Activated B cell treated with CpG ODN at 0.5 μM for 24 hours (primary cell): ENCODE data around the gene TTC36. TPM values are rescaled to one million over a fixed set of nuclear protein-coding genes. Genes with fewer than 3 reads are reported as not detected.

Experiments used
- ATAC-seq: fragments of 200-7000 bp; cut with Tn5 transposase; one replicate; pipeline ENCODE4 v1.10.0; 2021; ENCODE audit warnings: low read depth, mild to moderate bottlenecking, moderate library complexity
- CTCF ChIA-PET: fragments of 350-600 bp; sonication (Branson Sonifier 250); formaldehyde crosslinking; loops from one replicate; lab custom pipeline; 2021; ENCODE audit warnings: antibody characterized with exemption; lab: Charles Lee
- POLR2A ChIA-PET: fragments of 350-600 bp; sonication (Branson Sonifier 250); formaldehyde crosslinking; loops from one replicate; lab custom pipeline; 2021; ENCODE audit warnings: antibody characterized with exemption; lab: Charles Lee
- DNase-seq: peaks from one replicate; pipeline ENCODE4 v3.0.0; 2022
- H3K27ac Mint-ChIP-seq: one replicate; pipeline ENCODE4 v1.8.0; 2020; ENCODE audit warnings: mixed read lengths
- H3K27me3 Mint-ChIP-seq: one replicate; pipeline ENCODE4 v1.8.0; 2021; ENCODE audit warnings: mixed read lengths
- H3K36me3 Mint-ChIP-seq: one replicate; pipeline ENCODE4 v1.8.0; 2021; ENCODE audit warnings: low read depth, mixed read lengths
- H3K4me1 Mint-ChIP-seq: one replicate; pipeline ENCODE4 v1.8.0; 2021; ENCODE audit warnings: mixed read lengths
- H3K4me3 Mint-ChIP-seq: one replicate; pipeline ENCODE4 v1.8.0; 2020; ENCODE audit warnings: mild to moderate bottlenecking, mixed read lengths
- H3K9me3 Mint-ChIP-seq: one replicate; pipeline ENCODE4 v1.8.0; 2020; ENCODE audit warnings: mixed read lengths
- intact Hi-C: fragments of 100-400 bp; cut with micrococcal nuclease; formaldehyde crosslinking; loops from one replicate; pipeline ENCODE4 v1.15.1; 2024
- total RNA-seq: library from RNA; stranded (reverse); gene quantifications from 2 replicates; pipeline ENCODE4 v1.2.3, GENCODE V29; 2022
- TF ChIP-seq, protein P1 (sequence below): fragments of 200-600 bp; IDR thresholded peaks from one replicate; pipeline ENCODE4 v1.8.0; 2022; ENCODE audit warnings: antibody characterized with exemption, mild to moderate bottlenecking

TTC36 gene
- total RNA-seq, 1 donor from 2014 or later = 0.44 TPM

DNA sequence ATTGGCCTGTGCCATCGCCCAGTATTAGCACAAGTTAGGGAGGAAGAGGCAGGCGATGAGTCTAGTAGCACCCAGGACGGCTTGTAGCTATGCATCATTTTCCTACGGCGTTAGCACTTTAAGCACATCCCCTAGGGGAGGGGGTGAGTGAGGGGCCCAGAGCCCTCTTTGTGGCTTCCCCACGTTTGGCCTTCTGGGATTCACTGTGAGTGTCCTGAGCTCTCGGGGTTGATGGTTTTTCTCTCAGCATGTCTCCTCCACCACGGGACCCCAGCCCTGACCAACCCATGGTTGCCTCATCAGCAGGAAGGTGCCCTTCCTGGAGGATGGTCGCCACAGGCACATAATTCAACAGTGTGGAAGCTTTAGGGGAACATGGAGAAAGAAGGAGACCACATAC, 8.0 kb downstream of the TTC36 start:
- Mint-ChIP-seq H3K27me3 (no peaks in the 10 kb centered on the region), H3K9me3 (no peaks in the 10 kb centered on the region), H3K4me3 (no peak overlapping the region), H3K27ac (no peak overlapping the region), H3K4me1 (peaks cover 9% of the 10 kb centered on the region), H3K36me3 (peaks cover 1% of the 10 kb centered on the region)
- DNase-seq (no peak), ATAC-seq (no peak)
- TF ChIP-seq, protein P1, sequence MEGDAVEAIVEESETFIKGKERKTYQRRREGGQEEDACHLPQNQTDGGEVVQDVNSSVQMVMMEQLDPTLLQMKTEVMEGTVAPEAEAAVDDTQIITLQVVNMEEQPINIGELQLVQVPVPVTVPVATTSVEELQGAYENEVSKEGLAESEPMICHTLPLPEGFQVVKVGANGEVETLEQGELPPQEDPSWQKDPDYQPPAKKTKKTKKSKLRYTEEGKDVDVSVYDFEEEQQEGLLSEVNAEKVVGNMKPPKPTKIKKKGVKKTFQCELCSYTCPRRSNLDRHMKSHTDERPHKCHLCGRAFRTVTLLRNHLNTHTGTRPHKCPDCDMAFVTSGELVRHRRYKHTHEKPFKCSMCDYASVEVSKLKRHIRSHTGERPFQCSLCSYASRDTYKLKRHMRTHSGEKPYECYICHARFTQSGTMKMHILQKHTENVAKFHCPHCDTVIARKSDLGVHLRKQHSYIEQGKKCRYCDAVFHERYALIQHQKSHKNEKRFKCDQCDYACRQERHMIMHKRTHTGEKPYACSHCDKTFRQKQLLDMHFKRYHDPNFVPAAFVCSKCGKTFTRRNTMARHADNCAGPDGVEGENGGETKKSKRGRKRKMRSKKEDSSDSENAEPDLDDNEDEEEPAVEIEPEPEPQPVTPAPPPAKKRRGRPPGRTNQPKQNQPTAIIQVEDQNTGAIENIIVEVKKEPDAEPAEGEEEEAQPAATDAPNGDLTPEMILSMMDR = no peak
- ChIA-PET CTCF (no interaction called here), POLR2A (no interaction called here)
- intact Hi-C loops = no loop called here

DNA sequence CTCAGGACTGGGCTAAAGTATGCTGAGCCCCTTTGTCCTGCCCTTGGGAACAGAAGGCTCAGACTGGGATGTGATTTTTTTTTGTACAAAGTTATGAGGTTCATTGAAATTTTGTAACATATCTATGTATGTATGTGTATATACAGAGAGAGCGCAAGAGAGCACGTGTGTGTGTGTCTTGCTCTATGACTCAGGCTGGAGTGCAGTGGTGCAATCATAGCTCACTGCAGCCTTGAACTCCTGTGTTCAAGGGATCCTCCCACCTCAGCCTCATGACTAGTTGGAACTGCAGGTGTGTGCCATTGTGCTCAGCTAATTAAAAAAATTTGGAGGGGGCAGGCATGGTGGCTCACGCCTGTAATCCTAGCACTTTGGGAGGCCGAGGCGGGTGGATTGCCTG, 9.5 kb downstream of the TTC36 start:
- DNase-seq (no peak), ATAC-seq (no peak)
- H3K27me3 Mint-ChIP-seq = no peaks in the 10 kb centered on the region
- peaks cover 2% of the 10 kb centered on the region for H3K4me1 Mint-ChIP-seq
- peaks cover 3% of the 10 kb centered on the region for H3K36me3 Mint-ChIP-seq
- no peak overlapping the region for H3K4me3 Mint-ChIP-seq
- CTCF ChIA-PET = no interaction called here
- TF ChIP-seq, protein P1 = no peak
- intact Hi-C loops = no loop called here
- no peaks in the 10 kb centered on the region for H3K9me3 Mint-ChIP-seq
- H3K27ac Mint-ChIP-seq = no peak overlapping the region
- POLR2A ChIA-PET = no interaction called here

GRCh38 chr11:118537409-118537980, 10.2 kb downstream of the TTC36 start:
- H3K4me1 Mint-ChIP-seq = no peaks in the 10 kb centered on the region
- ATAC-seq (no peak), DNase-seq (no peak)
- ChIA-PET POLR2A (no interaction called here), CTCF (no interaction called here)
- H3K36me3 Mint-ChIP-seq = peaks cover 7% of the 10 kb centered on the region
- no peaks in the 10 kb centered on the region for H3K27me3 Mint-ChIP-seq
- intact Hi-C loops = no loop called here
- H3K4me3 Mint-ChIP-seq = no peak overlapping the region
- no peaks in the 10 kb centered on the region for H3K9me3 Mint-ChIP-seq
- TF ChIP-seq, protein P1 = no peak
- no peak overlapping the region for H3K27ac Mint-ChIP-seq

GRCh38 chr11:118544010-118544646, 16.9 kb downstream of the TTC36 start:
- intact Hi-C loops = no loop called here
- CTCF ChIA-PET = no interaction called here
- TF ChIP-seq, protein P1 = no peak
- DNase-seq (no peak), ATAC-seq (no peak)
- no peaks in the 10 kb centered on the region for H3K27me3 Mint-ChIP-seq
- H3K27ac Mint-ChIP-seq = no peak overlapping the region
- peaks cover 42% of the 10 kb centered on the region for H3K36me3 Mint-ChIP-seq
- POLR2A ChIA-PET = interaction anchor here (0.7 kb wide), 1 partner anchor 50 kb away, joined by 4 read pairs; no protein-coding TSS in a partner anchor
- no peak overlapping the region for H3K4me3 Mint-ChIP-seq
- H3K4me1 Mint-ChIP-seq = no peaks in the 10 kb centered on the region
- no peaks in the 10 kb centered on the region for H3K9me3 Mint-ChIP-seq

DNA sequence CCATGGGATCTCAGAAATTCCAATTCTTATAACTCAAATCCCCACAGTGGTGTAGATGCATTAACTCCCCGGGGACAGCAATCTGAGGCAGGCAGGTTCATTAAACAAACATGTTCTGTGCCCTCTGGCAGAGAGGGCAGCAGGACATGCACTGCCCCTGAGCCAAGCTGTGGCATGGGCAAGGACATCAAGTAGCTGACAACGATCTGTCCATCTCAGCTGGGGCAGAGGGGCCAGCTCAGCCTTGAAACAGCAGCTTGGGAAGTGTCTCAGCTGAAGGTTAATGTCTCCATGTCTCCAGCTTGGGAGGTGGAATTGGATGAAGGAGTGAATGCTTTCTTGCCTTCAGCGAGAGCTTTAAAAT, 17.4 kb downstream of the TTC36 start:
- TF ChIP-seq, protein P1 = no peak
- H3K4me1 Mint-ChIP-seq = no peaks in the 10 kb centered on the region
- intact Hi-C loops = no loop called here
- no peak for DNase-seq
- no peaks in the 10 kb centered on the region for H3K9me3 Mint-ChIP-seq
- H3K27me3 Mint-ChIP-seq = no peaks in the 10 kb centered on the region
- ATAC-seq = no peak
- ChIA-PET CTCF (no interaction called here), POLR2A (no interaction called here)
- peaks cover 42% of the 10 kb centered on the region for H3K36me3 Mint-ChIP-seq
- H3K27ac Mint-ChIP-seq = no peak overlapping the region
- no peak overlapping the region for H3K4me3 Mint-ChIP-seq
